NT2/D1 (cell line): Measurements from ENCODE around the gene CNOT4.
"Not testable (repeated sequence)": the region's sequence is repeated elsewhere in the genome, so short reads cannot be mapped to it uniquely, and the experiment has no call there.

Source experiments
- DNase-seq: peaks from one replicate; pipeline ENCODE4 v3.0.0-alpha.2; 2011; ENCODE audit warnings: low read depth, low spot score
- H3K27me3 ChIP-seq: 2 replicates; pipeline ENCODE4 v1.6.0; 2011; ENCODE audit warnings: mild to moderate bottlenecking; ENCODE audit not compliant: insufficient read length, insufficient read depth
- H3K36me3 ChIP-seq: 2 replicates; pipeline ENCODE4 v1.6.1; 2011; ENCODE audit warnings: mild to moderate bottlenecking, low read length, mixed read lengths; ENCODE audit not compliant: insufficient read depth, insufficient read length
- H3K4me1 ChIP-seq: 2 replicates; pipeline ENCODE4 v1.5.1; 2011; ENCODE audit not compliant: insufficient read depth, insufficient read length
- H3K4me3 ChIP-seq: 2 replicates; pipeline ENCODE4 v1.5.1; 2011; ENCODE audit warnings: low read depth; ENCODE audit not compliant: insufficient read length
- H3K9ac ChIP-seq: 2 replicates; pipeline ENCODE4 v1.6.0; 2011; ENCODE audit warnings: low read depth; ENCODE audit not compliant: insufficient read length
- H3K9me3 ChIP-seq: 2 replicates; pipeline ENCODE4 v1.5.1; 2011; ENCODE audit warnings: mild to moderate bottlenecking, low read length; ENCODE audit not compliant: insufficient read depth
- SUZ12 ChIP-seq: IDR thresholded peaks from 2 replicates; pipeline ENCODE4 v1.6.1; 2011; ENCODE audit not compliant: insufficient read length, insufficient read depth; ENCODE audit errors: extremely low read depth
- YY1 ChIP-seq: IDR thresholded peaks from 2 replicates; pipeline ENCODE4 v1.6.1; 2011; ENCODE audit not compliant: insufficient read length, insufficient read depth
- ZNF274 ChIP-seq: IDR thresholded peaks from 2 replicates; pipeline ENCODE4 v1.6.1; 2011; ENCODE audit warnings: mild to moderate bottlenecking, low read depth, low read length

The CNOT4 gene

GRCh38 chr7:135492151-135492550, 17.8 kb downstream of the CNOT4 start:
- TF ChIP-seq YY1 (no peak), SUZ12 (no peak), ZNF274 (no peak)
- no peaks in the 10 kb centered on the region for H3K27me3 ChIP-seq
- no peaks in the 10 kb centered on the region for H3K36me3 ChIP-seq
- H3K4me1 ChIP-seq = no peaks in the 10 kb centered on the region
- H3K4me3 ChIP-seq = no peak overlapping the region
- no peak for DNase-seq
- no peak overlapping the region for H3K9ac ChIP-seq
- no peaks in the 10 kb centered on the region for H3K9me3 ChIP-seq

- no peak for DNase-seq
- Histone ChIP-seq H3K4me3 (no peak overlapping the region), H3K9ac (no peak overlapping the region), H3K36me3 (no peaks in the 10 kb centered on the region), H3K4me1 (no peaks in the 10 kb centered on the region), H3K27me3 (no peaks in the 10 kb centered on the region), H3K9me3 (no peaks in the 10 kb centered on the region)
- TF ChIP-seq YY1 (no peak), ZNF274 (no peak), SUZ12 (no peak)
These were observed 19.1 kb downstream of the CNOT4 start for GRCh38 chr7:135490783-135491182.

DNA sequence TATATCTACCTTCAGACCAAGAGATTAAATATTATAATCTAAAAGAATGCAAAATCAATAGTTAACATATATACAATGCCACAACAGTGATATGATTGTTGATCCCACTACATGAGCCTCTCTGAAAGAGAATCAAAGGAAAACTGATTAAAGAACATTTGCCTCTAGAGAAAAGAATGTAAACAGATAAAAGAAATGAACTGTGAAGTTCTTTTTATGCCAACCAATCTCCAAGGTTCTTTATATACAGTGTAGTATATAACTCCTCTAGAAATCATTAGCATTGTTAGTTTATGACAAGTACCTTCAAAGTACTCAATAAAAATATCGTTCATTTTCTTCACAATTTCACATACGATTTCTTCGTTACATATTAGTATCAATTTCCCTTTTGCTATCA, 20.1 kb downstream of the CNOT4 start:
- no peaks in the 10 kb centered on the region for H3K4me1 ChIP-seq
- no peak overlapping the region for H3K9ac ChIP-seq
- H3K4me3 ChIP-seq = no peak overlapping the region
- no peaks in the 10 kb centered on the region for H3K36me3 ChIP-seq
- no peak for DNase-seq
- H3K27me3 ChIP-seq = no peaks in the 10 kb centered on the region
- TF ChIP-seq ZNF274 = no peak
- TF ChIP-seq SUZ12 = no peak
- no peak for TF ChIP-seq YY1
- H3K9me3 ChIP-seq = no peaks in the 10 kb centered on the region

DNA sequence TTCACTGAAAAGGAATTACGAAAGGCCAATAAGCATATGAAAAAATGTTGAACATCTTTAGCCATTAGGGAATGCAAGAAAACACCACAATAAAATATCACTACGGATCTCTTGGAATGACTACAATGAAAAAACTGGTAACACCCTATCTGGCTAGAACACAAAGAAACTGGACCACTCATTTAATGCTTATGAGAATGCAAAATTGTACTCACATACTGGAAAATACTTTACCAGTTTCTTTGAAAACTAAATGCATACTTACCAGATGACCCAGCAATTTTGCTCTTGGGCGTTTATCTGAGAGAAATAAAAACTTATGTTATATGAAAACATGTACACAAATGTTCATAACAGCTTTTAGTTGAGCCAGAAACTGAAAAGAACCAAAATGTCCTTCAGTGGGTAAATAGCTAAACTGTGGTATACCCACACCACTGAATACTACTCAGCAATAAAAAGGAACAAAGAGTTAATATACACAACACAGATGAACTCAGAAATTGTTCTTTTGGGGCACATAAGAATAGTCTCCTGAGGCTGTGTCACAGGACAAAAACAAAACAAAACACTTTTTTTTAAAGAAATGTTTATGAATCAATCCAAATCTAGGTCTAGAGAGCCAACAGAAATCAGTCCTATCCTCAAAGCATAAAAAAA, 23.5 kb downstream of the CNOT4 start:
- TF ChIP-seq SUZ12 (no peak), YY1 (no peak), ZNF274 (no peak)

GRCh38 chr7:135481598-135481979, 28.3 kb downstream of the CNOT4 start:
- DNase-seq = no peak
- Histone ChIP-seq H3K9me3 (no peaks in the 10 kb centered on the region), H3K9ac (no peak overlapping the region), H3K27me3 (no peaks in the 10 kb centered on the region), H3K36me3 (no peaks in the 10 kb centered on the region), H3K4me1 (no peaks in the 10 kb centered on the region), H3K4me3 (no peak overlapping the region)
- TF ChIP-seq SUZ12 (no peak), ZNF274 (no peak), YY1 (no peak)

More for the DNA sequence above, 23.5 kb downstream of the CNOT4 start:
- H3K4me1 ChIP-seq = no peaks in the 10 kb centered on the region
- H3K36me3 ChIP-seq = no peaks in the 10 kb centered on the region
- no peak for DNase-seq
- no peaks in the 10 kb centered on the region for H3K9me3 ChIP-seq
- no peak overlapping the region for H3K9ac ChIP-seq
- no peak overlapping the region for H3K4me3 ChIP-seq
- no peaks in the 10 kb centered on the region for H3K27me3 ChIP-seq

DNA sequence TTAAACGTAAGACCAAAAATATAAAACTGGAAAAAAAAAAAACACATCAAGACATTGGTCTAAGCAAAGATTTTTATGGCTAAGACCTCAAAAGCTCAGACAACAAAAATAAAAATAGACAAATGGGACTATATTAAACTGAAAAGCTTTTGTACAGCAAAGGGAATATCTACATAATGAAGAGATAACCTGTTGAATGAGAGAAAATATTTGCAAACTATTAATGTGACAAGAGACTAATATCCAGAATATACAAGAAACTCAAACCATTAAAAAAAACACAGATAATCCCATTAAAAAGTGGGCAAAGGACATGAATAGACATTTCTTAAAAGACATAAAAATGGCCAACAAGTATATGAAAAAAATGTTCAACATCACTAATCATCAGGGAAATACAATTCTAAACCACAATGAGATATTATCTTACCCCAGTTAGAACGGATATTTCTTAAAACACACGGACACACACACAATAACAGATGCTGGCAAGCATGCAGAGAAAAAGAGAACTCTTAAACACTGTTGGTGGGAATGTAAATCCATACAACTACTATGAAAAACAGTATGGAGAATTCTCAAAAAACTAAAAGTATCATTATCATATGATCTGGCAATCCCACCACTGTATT, 28.8 kb downstream of the CNOT4 start:
- TF ChIP-seq YY1 (no peak), SUZ12 (no peak), ZNF274 (no peak)
- Histone ChIP-seq H3K36me3 (no peaks in the 10 kb centered on the region), H3K27me3 (no peaks in the 10 kb centered on the region), H3K9me3 (no peaks in the 10 kb centered on the region), H3K9ac (no peak overlapping the region), H3K4me1 (no peaks in the 10 kb centered on the region), H3K4me3 (no peak overlapping the region)
- DNase-seq = no peak

DNA sequence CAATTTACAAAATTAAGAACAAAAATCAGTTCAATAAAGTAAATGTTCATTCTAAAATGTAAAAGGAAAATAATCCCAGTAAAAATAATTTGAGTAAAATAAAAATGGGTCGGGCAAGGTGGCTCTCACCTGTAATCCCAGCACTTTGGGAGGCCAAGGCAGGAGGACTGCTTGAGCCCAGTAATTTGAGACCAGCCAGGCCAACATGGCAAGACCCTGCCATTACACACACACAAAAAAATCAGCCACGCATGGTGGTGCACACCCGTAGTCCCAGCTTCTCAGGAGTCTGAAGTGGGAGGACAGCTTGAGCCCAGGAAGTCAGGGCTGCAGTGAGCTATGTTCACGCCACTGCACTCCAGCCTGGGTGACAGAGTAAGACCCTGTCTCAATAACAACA, 34.4 kb downstream of the CNOT4 start:
- Histone ChIP-seq H3K9me3 (no peaks in the 10 kb centered on the region), H3K4me1 (no peaks in the 10 kb centered on the region), H3K36me3 (no peaks in the 10 kb centered on the region), H3K4me3 (no peak overlapping the region), H3K27me3 (no peaks in the 10 kb centered on the region), H3K9ac (no peak overlapping the region)
- TF ChIP-seq ZNF274 (no peak), SUZ12 (no peak), YY1 (no peak)
- DNase-seq = no peak

DNA sequence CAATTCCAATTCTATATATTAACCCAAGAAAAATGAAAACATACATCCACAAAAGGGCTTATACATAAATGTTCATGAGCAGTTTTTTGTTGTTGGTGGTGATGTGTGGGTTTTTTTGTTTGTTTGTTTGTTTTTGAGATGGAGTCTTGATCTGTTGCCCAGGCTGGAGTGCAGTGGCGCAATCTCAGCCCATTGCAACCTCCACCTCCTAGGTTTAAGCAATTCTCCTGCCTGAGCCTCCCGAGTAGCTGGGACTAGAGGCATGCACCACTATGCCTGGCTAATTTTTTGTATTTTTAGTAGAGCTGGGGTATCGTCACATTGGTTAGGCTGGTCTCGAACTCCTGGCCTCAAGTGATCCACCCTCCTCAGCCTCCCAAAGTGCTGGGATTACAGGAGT, 40.2 kb downstream of the CNOT4 start:
- H3K9me3 ChIP-seq, H3K36me3 ChIP-seq, H3K27me3 ChIP-seq, DNase-seq, H3K4me1 ChIP-seq, H3K4me3 ChIP-seq, H3K9ac ChIP-seq: not testable (repeated sequence)
